ENCODE results near the gene TGFB2. TPM values are rescaled to one million over a fixed set of nuclear protein-coding genes. Genes with fewer than 3 reads are reported as not detected.
A peak's percentile ranks its signal among the peaks of the same experiment; 100 is the strongest.

The TGFB2 gene
- total RNA-seq, 4 donors from 2014 or later: 0.40 to 1.9 (median 0.57) TPM

DNA sequence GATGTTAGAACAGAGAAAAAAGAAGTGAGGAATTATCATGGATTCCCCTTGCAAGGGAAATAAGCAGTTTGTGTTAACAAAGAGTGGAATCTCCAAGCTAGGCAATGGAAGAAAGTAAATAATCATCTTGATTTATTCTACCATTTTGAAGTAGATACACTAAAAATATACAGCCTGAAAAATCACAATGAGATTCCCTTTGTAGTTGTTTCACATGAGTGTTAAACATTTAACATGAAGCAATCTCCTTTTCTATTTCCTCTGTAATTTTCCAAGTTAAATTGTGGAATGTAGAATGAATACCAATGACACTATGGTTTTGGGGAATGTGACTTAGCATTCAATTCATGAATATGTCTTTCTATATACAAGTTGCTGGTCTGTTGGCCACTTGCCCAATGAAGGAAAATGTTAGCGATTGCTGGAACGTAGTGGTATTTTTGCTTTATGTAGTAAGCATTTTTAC is 5.7 kb downstream of the TGFB2 start:
- peaks cover 3 to 58% (median 4%) of the 10 kb centered on the region in 3 donors for H3K4me1 ChIP-seq
- TF ChIP-seq POLR2A (IDR thresholded peaks at IDR 0.05): no peak
- TF ChIP-seq, protein P1, sequence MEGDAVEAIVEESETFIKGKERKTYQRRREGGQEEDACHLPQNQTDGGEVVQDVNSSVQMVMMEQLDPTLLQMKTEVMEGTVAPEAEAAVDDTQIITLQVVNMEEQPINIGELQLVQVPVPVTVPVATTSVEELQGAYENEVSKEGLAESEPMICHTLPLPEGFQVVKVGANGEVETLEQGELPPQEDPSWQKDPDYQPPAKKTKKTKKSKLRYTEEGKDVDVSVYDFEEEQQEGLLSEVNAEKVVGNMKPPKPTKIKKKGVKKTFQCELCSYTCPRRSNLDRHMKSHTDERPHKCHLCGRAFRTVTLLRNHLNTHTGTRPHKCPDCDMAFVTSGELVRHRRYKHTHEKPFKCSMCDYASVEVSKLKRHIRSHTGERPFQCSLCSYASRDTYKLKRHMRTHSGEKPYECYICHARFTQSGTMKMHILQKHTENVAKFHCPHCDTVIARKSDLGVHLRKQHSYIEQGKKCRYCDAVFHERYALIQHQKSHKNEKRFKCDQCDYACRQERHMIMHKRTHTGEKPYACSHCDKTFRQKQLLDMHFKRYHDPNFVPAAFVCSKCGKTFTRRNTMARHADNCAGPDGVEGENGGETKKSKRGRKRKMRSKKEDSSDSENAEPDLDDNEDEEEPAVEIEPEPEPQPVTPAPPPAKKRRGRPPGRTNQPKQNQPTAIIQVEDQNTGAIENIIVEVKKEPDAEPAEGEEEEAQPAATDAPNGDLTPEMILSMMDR (IDR thresholded peaks at IDR 0.05): no peak
- H3K27me3 ChIP-seq: peaks cover 0 to 12% (median 0%) of the 10 kb centered on the region in 4 donors
- H3K9me3 ChIP-seq: no peaks in the 10 kb centered on the region
- 27 to 33% methylated on average over 2 of the region's 2 CpGs for WGBS, 2 donors
- H3K27ac ChIP-seq: peak overlapping the region in 3 of 4 donors; percentile 63 to 86 (median 70)
- H3K4me3 ChIP-seq: peak overlapping the region in 3 of 4 donors; percentile 20 to 47 (median 29)
- H3K36me3 ChIP-seq: no peaks in the 10 kb centered on the region
- no peak for DNase-seq
- intact Hi-C loops (cut with DNase I): no loop called here

DNA sequence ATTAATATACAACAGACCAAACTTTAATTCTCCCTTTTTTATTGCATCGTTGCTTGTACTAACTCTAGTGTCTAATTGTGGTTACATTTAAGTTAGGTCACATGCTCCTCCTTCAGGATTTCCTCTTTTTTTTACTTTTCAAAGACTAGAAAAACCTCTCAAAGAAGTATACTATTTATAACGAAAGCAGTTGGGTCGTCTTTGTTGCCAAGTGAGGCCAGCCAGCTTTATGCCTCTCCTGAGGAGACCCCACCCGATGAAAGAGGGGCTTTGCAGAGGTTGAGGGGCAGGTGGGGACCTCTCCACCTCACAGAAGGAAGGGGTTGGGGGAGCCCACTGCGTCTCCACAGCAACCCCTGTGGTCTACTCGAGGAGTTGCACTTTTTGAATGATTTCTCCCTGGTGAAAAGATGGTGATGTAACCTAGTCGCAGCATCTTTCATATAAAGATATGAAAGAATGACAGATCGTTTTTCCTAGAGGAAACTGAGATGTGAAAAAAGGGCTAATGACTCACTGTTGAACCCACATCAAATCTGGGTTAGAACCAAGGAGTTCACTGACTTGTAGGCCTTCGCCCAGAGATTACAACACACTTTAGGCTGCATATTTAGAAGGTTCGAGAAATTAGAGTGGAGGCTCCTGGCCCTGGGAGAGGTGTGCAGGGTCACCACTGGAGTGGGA is 6.4 kb downstream of the TGFB2 start:
- Histone ChIP-seq H3K4me3 (peak overlapping the region in 3 of 4 donors; percentile 20 to 47 (median 29)), H3K4me1 (peaks cover 3 to 51% (median 4%) of the 10 kb centered on the region in 3 donors), H3K27me3 (peaks cover 0 to 7% (median 0%) of the 10 kb centered on the region in 4 donors), H3K9me3 (no peaks in the 10 kb centered on the region), H3K27ac (peak overlapping the region in 3 of 4 donors; percentile 63 to 86 (median 70)), H3K36me3 (no peaks in the 10 kb centered on the region)
- DNase-seq: no peak
- TF ChIP-seq, protein P1 (IDR thresholded peaks at IDR 0.05): peak in 5 of 6 experiments; percentile 8 to 40 (median 17)
- TF ChIP-seq POLR2A (IDR thresholded peaks at IDR 0.05): no peak
- WGBS, 2 donors: 30% methylated on average over 9 to 10 of the region's 10 CpGs
- intact Hi-C loops (cut with DNase I): no loop called here

DNA sequence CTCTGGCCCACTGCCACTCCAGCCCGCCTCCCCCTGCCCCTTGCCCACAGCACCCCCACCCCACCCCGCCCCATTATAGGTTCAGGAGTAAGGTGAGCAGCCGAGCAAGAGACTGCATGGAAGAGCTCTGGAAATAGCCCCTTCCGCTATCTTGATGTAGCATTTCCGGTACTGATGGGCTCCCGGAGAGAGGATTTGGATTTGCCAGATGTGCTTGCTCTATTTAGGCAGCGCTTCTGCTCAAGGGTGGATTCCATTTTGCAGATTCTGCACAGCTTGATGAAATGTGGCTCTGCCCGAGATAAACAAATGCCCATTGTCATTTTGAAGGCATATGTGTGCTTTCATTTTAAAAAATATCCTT is 6.9 kb downstream of the TGFB2 start:
- intact Hi-C loops (cut with DNase I): no loop called here
- peaks cover 3 to 46% (median 4%) of the 10 kb centered on the region in 3 donors for H3K4me1 ChIP-seq
- no peak overlapping the region for H3K4me3 ChIP-seq
- H3K27me3 ChIP-seq: peaks cover 0 to 2% (median 0%) of the 10 kb centered on the region in 4 donors
- DNase-seq: no peak
- 65 to 90% methylated on average over 4 to 7 of the region's 8 CpGs for WGBS, 2 donors
- no peaks in the 10 kb centered on the region for H3K9me3 ChIP-seq
- TF ChIP-seq, protein P1 (IDR thresholded peaks at IDR 0.05): no peak
- TF ChIP-seq POLR2A (IDR thresholded peaks at IDR 0.05): no peak
- peak overlapping the region in 3 of 4 donors; percentile 63 to 86 (median 70) for H3K27ac ChIP-seq
- H3K36me3 ChIP-seq: no peaks in the 10 kb centered on the region

DNA sequence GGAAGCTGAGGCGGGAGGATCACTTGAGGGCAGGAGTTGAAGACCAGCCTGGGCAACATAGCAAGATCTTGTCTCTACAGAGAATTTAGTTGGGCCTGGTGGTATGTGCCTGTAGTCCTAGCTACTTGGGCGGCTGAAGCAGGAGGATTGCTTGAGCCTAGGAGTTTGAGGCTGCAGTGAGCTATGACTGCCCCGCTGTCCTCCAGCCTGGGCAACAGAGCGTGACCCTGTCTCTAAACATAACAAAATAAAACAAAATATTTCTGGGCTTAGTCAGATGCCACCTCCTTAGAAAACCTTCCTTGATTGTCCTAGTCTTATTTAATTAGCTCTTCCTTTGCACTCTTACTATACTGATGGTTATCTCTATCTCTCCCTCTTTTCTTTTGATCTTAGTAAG is 8.5 kb downstream of the TGFB2 start:
- no peaks in the 10 kb centered on the region for H3K36me3 ChIP-seq
- WGBS, 2 donors: 90 to 93% methylated on average over 4 of the region's 4 CpGs
- no peaks in the 10 kb centered on the region for H3K9me3 ChIP-seq
- intact Hi-C loops (cut with DNase I): no loop called here
- H3K4me3 ChIP-seq: no peak overlapping the region
- H3K27ac ChIP-seq: no peak overlapping the region
- H3K27me3 ChIP-seq: no peaks in the 10 kb centered on the region
- peaks cover 3 to 30% (median 8%) of the 10 kb centered on the region in 3 donors for H3K4me1 ChIP-seq
- TF ChIP-seq, protein P1 (IDR thresholded peaks at IDR 0.05): no peak
- TF ChIP-seq POLR2A (IDR thresholded peaks at IDR 0.05): no peak
- DNase-seq: no peak

DNA sequence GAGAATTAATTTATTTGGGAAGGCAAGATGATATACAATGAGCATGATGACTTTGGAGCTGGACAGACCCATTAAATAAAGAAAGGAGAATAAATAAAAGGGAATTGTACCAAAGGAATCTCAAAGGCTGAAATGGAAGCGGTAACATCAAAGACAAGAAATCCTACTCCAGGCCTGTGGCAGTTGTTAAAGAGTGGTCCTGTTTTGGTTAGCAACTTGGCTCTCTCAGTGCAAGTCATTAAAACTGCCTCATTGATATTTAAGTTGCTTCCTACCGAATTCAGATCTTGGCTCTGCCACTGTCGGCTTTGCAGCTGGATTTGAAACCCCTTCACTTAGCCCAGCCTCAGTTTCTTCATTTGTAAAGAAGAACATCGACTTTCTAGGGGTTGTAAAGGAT is 10.1 kb downstream of the TGFB2 start:
- intact Hi-C loops (cut with DNase I): no loop called here
- no peak overlapping the region for H3K4me3 ChIP-seq
- no peak overlapping the region for H3K27ac ChIP-seq
- no peaks in the 10 kb centered on the region for H3K27me3 ChIP-seq
- no peaks in the 10 kb centered on the region for H3K9me3 ChIP-seq
- WGBS, 2 donors: 78 to 82% methylated on average over 4 of the region's 4 CpGs
- peaks cover 3 to 18% (median 8%) of the 10 kb centered on the region in 3 donors for H3K4me1 ChIP-seq
- TF ChIP-seq POLR2A (IDR thresholded peaks at IDR 0.05): no peak
- TF ChIP-seq, protein P1 (IDR thresholded peaks at IDR 0.05): no peak
- DNase-seq: no peak
- H3K36me3 ChIP-seq: no peaks in the 10 kb centered on the region
